ENCODE measurements around the gene LRP6.

LRP6 gene

DNA sequence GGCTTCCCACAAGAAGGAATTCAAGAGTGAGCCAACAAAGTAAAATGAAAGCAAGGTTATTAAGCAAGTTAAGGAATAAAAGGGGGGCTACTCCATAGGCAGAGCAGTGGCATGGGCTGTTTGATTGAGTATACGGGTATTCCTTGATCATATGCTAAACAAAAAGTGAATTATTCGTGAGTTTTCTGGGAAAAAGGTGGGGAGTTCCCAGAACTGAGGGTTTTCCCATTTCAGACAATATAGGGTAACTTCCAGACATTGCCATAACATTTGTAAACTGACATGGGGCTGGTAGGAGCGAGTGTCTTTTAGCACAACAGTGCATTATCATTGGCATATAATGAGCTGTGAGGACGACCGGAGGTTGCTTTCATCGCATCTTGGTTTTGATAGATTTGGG, 198.1 kb downstream of the LRP6 start:
- DNase-seq (ENCODE audit: low read depth): no peak
- no peak overlapping the region for H3K4me3 ChIP-seq (ENCODE audit: low read length)
- TF ChIP-seq, protein P1, sequence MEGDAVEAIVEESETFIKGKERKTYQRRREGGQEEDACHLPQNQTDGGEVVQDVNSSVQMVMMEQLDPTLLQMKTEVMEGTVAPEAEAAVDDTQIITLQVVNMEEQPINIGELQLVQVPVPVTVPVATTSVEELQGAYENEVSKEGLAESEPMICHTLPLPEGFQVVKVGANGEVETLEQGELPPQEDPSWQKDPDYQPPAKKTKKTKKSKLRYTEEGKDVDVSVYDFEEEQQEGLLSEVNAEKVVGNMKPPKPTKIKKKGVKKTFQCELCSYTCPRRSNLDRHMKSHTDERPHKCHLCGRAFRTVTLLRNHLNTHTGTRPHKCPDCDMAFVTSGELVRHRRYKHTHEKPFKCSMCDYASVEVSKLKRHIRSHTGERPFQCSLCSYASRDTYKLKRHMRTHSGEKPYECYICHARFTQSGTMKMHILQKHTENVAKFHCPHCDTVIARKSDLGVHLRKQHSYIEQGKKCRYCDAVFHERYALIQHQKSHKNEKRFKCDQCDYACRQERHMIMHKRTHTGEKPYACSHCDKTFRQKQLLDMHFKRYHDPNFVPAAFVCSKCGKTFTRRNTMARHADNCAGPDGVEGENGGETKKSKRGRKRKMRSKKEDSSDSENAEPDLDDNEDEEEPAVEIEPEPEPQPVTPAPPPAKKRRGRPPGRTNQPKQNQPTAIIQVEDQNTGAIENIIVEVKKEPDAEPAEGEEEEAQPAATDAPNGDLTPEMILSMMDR (conservative IDR thresholded peaks at IDR 0.05; ENCODE audit: low read depth, low read length): no peak
